Measurements from ENCODE around the gene ITGAV. TPM values are rescaled to one million over a fixed set of nuclear protein-coding genes. Genes with fewer than 3 reads are reported as not detected.

The ITGAV gene
- total RNA-seq, 1 donor from 2014 or later = 65.6 TPM

DNA sequence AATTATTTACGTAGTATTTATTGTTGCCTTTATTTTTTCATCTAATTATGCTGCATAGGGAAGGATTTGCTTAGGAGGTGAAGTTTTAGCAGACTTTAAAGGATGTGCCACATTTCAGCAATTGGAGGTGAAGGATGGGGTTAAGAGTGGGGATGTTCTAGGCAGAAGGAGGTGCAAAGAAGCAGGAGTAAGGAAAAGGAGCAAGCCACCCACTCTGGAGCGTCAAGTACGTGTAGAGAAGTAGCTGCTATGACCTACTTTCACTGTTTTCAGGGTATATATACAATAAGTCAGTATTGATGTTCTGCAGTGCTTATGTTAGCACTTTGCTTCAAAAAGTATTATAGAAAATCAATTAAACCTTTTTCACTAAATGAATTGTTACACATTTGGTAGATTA, 34.4 kb downstream of the ITGAV start:
- DNase-seq (ENCODE audit: extremely low spot score, unreplicated experiment) = no peak
- TF ChIP-seq, protein P1, sequence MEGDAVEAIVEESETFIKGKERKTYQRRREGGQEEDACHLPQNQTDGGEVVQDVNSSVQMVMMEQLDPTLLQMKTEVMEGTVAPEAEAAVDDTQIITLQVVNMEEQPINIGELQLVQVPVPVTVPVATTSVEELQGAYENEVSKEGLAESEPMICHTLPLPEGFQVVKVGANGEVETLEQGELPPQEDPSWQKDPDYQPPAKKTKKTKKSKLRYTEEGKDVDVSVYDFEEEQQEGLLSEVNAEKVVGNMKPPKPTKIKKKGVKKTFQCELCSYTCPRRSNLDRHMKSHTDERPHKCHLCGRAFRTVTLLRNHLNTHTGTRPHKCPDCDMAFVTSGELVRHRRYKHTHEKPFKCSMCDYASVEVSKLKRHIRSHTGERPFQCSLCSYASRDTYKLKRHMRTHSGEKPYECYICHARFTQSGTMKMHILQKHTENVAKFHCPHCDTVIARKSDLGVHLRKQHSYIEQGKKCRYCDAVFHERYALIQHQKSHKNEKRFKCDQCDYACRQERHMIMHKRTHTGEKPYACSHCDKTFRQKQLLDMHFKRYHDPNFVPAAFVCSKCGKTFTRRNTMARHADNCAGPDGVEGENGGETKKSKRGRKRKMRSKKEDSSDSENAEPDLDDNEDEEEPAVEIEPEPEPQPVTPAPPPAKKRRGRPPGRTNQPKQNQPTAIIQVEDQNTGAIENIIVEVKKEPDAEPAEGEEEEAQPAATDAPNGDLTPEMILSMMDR (conservative IDR thresholded peaks at IDR 0.05) = no peak
- H3K4me1 Mint-ChIP-seq (ENCODE audit: unreplicated experiment) = no peaks in the 10 kb centered on the region
- H3K27me3 Mint-ChIP-seq = no peaks in the 10 kb centered on the region
- H3K36me3 Mint-ChIP-seq = peaks cover 25% of the 10 kb centered on the region
- no peak overlapping the region for H3K27ac Mint-ChIP-seq
- no peak overlapping the region for H3K4me3 Mint-ChIP-seq
- H3K9me3 Mint-ChIP-seq = no peaks in the 10 kb centered on the region

DNA sequence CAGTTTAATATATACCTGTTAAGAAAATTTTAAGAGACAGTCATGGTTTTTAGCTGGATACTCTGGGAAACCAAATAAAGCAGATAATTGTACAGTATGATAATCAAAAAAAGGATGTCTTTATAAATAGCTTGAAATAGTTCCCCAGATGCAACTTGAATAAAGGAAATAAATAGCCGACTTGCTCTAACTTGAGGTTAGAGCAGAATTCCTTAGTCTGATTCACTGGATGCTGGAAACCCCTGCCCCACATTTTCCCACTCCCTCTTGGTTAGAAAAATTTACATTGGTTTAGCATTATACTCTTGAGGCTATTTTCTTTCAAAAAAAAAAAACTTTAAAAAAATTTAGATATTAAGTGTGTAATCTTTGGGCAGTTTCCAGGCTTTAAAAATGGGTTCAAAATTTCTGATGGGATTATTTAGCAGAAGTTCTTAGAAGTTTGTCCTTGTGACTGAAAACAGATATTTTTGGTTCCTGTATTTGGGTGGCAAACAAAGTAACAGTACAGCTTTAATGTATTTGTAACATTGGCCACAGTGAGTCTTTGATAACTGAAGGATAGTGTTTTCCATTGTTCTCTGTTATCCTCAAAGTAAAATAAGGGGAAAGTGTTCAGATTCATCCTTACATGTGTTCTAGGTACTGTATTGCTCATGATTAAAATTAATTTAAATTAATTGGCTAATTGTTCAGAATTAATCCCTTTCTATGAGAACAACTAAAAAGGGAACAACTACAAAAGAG, 39.6 kb downstream of the ITGAV start:
- Mint-ChIP-seq H3K9me3 (no peaks in the 10 kb centered on the region), H3K27ac (no peak overlapping the region), H3K4me3 (no peak overlapping the region), H3K4me1 (ENCODE audit: unreplicated experiment) (no peaks in the 10 kb centered on the region), H3K36me3 (peaks cover 12% of the 10 kb centered on the region), H3K27me3 (no peaks in the 10 kb centered on the region)
- TF ChIP-seq, protein P1 (conservative IDR thresholded peaks at IDR 0.05) = no peak
- no peak for DNase-seq (ENCODE audit: extremely low spot score, unreplicated experiment)

DNA sequence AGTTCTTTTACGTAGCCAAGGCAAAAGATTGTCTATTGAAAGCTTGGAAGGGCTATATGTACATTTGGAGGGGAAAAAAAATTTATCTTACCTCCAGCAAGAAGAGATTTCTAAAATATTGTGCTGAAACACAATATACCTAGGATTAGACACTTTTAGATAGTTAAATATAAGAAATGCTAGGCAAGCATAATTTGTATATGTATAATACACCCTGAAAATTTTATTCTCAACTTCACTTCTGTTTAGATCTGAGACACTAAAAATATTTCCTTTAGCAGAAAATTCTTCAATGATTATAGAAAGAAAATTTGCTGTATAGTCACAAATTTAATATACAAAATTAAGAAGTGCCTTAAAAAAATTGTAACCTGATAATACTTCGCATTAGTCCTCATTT, 42.6 kb downstream of the ITGAV start:
- Mint-ChIP-seq H3K4me1 (ENCODE audit: unreplicated experiment) (no peaks in the 10 kb centered on the region), H3K9me3 (no peaks in the 10 kb centered on the region), H3K27me3 (no peaks in the 10 kb centered on the region), H3K36me3 (peaks cover 8% of the 10 kb centered on the region), H3K27ac (no peak overlapping the region), H3K4me3 (no peak overlapping the region)
- TF ChIP-seq, protein P1 (conservative IDR thresholded peaks at IDR 0.05) = no peak
- DNase-seq (ENCODE audit: extremely low spot score, unreplicated experiment) = no peak

DNA sequence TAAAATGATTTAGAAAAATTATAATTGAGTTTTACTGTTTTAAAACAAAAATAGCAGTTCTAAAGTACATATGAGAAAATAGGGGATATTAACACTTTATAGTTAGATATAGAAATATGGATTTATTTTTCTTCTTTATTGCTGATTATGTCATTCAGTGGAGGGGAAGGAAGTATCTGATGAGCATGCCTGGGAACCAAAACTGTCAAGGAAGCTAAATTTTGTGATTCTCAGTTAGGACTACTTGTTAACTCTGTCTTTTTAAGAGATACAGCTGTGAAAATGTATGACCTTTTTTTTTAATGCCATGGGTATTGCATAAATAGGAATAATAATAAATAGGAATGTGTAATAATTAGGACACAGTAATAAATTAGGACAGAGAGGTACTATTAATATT, 44.8 kb downstream of the ITGAV start:
- Mint-ChIP-seq H3K9me3 (no peaks in the 10 kb centered on the region), H3K27ac (no peak overlapping the region), H3K4me1 (ENCODE audit: unreplicated experiment) (no peaks in the 10 kb centered on the region), H3K4me3 (no peak overlapping the region), H3K27me3 (no peaks in the 10 kb centered on the region), H3K36me3 (peaks cover 8% of the 10 kb centered on the region)
- DNase-seq (ENCODE audit: extremely low spot score, unreplicated experiment) = no peak
- TF ChIP-seq, protein P1 (conservative IDR thresholded peaks at IDR 0.05) = no peak

DNA sequence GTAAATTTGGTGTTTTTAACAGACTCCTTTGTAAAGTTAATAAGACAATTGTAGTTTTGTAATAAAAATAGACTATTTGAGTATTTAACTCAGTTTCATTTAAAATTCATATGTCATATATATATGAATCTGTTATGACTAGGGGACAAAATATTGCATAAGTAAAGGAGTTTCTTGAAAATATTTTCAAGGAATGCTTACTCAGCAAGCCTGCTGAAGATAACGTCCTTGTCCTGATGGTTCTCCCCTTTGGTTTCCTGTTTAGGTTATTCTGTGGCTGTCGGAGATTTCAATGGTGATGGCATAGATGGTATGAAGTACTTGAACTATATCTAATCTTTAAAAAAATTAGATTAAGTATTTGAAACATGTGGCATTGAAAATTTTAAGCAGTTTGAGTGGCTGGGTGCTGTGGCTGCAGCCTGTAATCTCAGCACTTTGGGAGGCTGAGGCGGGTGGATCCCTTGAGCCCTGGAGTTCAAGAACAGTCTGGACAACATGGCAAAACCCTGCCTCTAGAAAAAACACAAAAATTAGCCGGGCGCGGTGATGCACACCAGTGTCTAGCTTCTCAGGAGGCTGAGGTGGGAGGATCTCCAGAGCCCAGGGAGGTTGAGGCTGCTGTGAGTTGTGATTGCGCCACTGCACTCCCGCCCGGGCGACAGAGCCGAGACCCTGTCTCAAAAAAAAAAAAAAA, 47.1 kb downstream of the ITGAV start:
- H3K4me3 Mint-ChIP-seq = no peak overlapping the region
- H3K4me1 Mint-ChIP-seq (ENCODE audit: unreplicated experiment) = no peaks in the 10 kb centered on the region
- TF ChIP-seq, protein P1 (conservative IDR thresholded peaks at IDR 0.05) = no peak
- H3K27me3 Mint-ChIP-seq = no peaks in the 10 kb centered on the region
- DNase-seq (ENCODE audit: extremely low spot score, unreplicated experiment) = no peak
- peaks cover 16% of the 10 kb centered on the region for H3K36me3 Mint-ChIP-seq
- no peaks in the 10 kb centered on the region for H3K9me3 Mint-ChIP-seq
- H3K27ac Mint-ChIP-seq = no peak overlapping the region
